PC-3 (cell line): ENCODE results near the gene CELF2. TPM values are rescaled to one million over a fixed set of nuclear protein-coding genes. Genes with fewer than 3 reads are reported as not detected.

Experiments used
- ATAC-seq: fragments of 200-7000 bp; cut with Tn5 transposase; 2 replicates; pipeline ENCODE4 v1.9.1; 2020; ENCODE audit warnings: mild to moderate bottlenecking, moderate library complexity
- BruUV-seq: library from RNA; stranded (reverse); fragments of 400-500 nt; replicated peaks from 2 replicates; lab custom pipeline; 2021; lab: Mats Ljungman, UMichigan
- CTCF ChIA-PET: fragments of 300-600 bp; sonication (Branson Sonifier 250); formaldehyde crosslinking; loops from one replicate; lab custom pipeline; 2022; ENCODE audit warnings: antibody characterized with exemption; lab: Charles Lee
- POLR2A ChIA-PET: fragments of 300-600 bp; sonication (Branson Sonifier 250); formaldehyde crosslinking; loops from one replicate; lab custom pipeline; 2022; ENCODE audit warnings: antibody characterized with exemption; ENCODE audit not compliant: unreplicated experiment; lab: Charles Lee
- DNase-seq: peaks from one replicate; pipeline ENCODE4 v3.0.0-alpha.2; 2015
- H2AFZ ChIP-seq: fragments of 300-600 bp; sonication (generic); 2 replicates; pipeline ENCODE4 v1.6.0; 2016; ENCODE audit warnings: antibody characterized with exemption, low read length
- H3F3A ChIP-seq: fragments of 300-600 bp; sonication (generic); one replicate; pipeline ENCODE4 v1.6.0; 2017; ENCODE audit warnings: antibody characterized with exemption, low read length, control low read depth, mild to moderate bottlenecking; ENCODE audit not compliant: unreplicated experiment
- H3K27ac ChIP-seq: fragments of 300-600 bp; sonication (generic); 2 replicates; pipeline ENCODE4 v1.5.1; 2016; ENCODE audit warnings: mild to moderate bottlenecking, low read length
- H3K27me3 ChIP-seq: fragments of 300-600 bp; sonication (generic); 2 replicates; pipeline ENCODE4 v1.6.1; 2016; ENCODE audit warnings: low read length, mixed read lengths
- H3K36me3 ChIP-seq: fragments of 300-600 bp; sonication (generic); 2 replicates; pipeline ENCODE4 v1.6.1; 2016; ENCODE audit warnings: low read depth, mixed run types, low read length, mixed read lengths
- H3K4me1 ChIP-seq: fragments of 300-600 bp; sonication (generic); 2 replicates; pipeline ENCODE4 v1.5.1; 2016; ENCODE audit warnings: low read length; ENCODE audit not compliant: insufficient read depth
- H3K4me2 ChIP-seq: fragments of 300-600 bp; sonication (generic); 2 replicates; pipeline ENCODE4 v1.6.0; 2016; ENCODE audit warnings: low read length
- H3K4me3 ChIP-seq: fragments of 300-600 bp; sonication (generic); 2 replicates; pipeline ENCODE4 v1.5.1; 2016; ENCODE audit warnings: mild to moderate bottlenecking, low read length, mixed read lengths
- H3K79me2 ChIP-seq: fragments of 300-600 bp; sonication (generic); 2 replicates; pipeline ENCODE4 v1.6.1; 2017; ENCODE audit warnings: low read length, mixed read lengths
- H3K9ac ChIP-seq: fragments of 300-600 bp; sonication (generic); 2 replicates; pipeline ENCODE4 v1.6.0; 2016; ENCODE audit warnings: mild to moderate bottlenecking, low read length
- H3K9me2 ChIP-seq: fragments of 300-600 bp; sonication (generic); replicated peaks from 2 replicates; pipeline ENCODE4 v1.6.1; 2016; ENCODE audit warnings: mixed run types, low read length, mixed read lengths
- H3K9me3 ChIP-seq: fragments of 300-600 bp; sonication (generic); 2 replicates; pipeline ENCODE4 v1.6.1; 2016; ENCODE audit warnings: low read length, mixed read lengths
- H4K20me1 ChIP-seq: fragments of 300-600 bp; sonication (generic); 2 replicates; pipeline ENCODE4 v1.6.1; 2016; ENCODE audit warnings: low read length, mixed read lengths
- CTCF ChIP-seq: fragments of 300-600 bp; sonication (generic); conservative IDR thresholded peaks from 2 replicates; pipeline ENCODE4 v1.5.1; 2017; ENCODE audit warnings: antibody characterized with exemption, low read depth, mild to moderate bottlenecking, low read length
- EZH2 ChIP-seq: fragments of 300-600 bp; sonication (generic); IDR thresholded peaks from one replicate; pipeline ENCODE4 v1.6.1; 2017; ENCODE audit warnings: antibody characterized with exemption, mild to moderate bottlenecking, low read length; ENCODE audit not compliant: unreplicated experiment
- EZH2phosphoT487 ChIP-seq: fragments of 300-600 bp; sonication (generic); IDR thresholded peaks from 2 replicates; pipeline ENCODE4 v1.6.1; 2018; ENCODE audit warnings: mild to moderate bottlenecking, antibody characterized with exemption, low read length, borderline replicate concordance
- intact Hi-C: fragments of 100-400 bp; cut with micrococcal nuclease; formaldehyde crosslinking; loops from 2 replicates; pipeline ENCODE4 v1.9.0; 2023
- total RNA-seq: library from RNA; depleted of rRNA; stranded (reverse); fragments of >200 nt; gene quantifications from 2 replicates; pipeline ENCODE4 v1.2.3, GENCODE V29; 2014

The CELF2 gene
- total RNA-seq, 1 experiment from 2014 or later = not detected

- H3K79me2 ChIP-seq = no peaks in the 10 kb centered on the region
- no peaks in the 10 kb centered on the region for H3K4me1 ChIP-seq
- H2AFZ ChIP-seq = no peak overlapping the region
- H3K4me3 ChIP-seq = no peak overlapping the region
- no peak overlapping the region for H3K4me2 ChIP-seq
- no peak overlapping the region for H3K9ac ChIP-seq
- H3K27me3 ChIP-seq = peaks cover 84% of the 10 kb centered on the region
- intact Hi-C loops = no loop called here
- no peaks in the 10 kb centered on the region for H3K9me2 ChIP-seq
- H3K27ac ChIP-seq = no peak overlapping the region
- POLR2A ChIA-PET = no interaction called here
- H4K20me1 ChIP-seq = no peaks in the 10 kb centered on the region
- no peaks in the 10 kb centered on the region for H3K36me3 ChIP-seq
- H3F3A ChIP-seq = no peaks in the 10 kb centered on the region
- no peak for DNase-seq
- no TSS peak for BruUV-seq
- ATAC-seq = no peak
- no peak for TF ChIP-seq CTCF
- TF ChIP-seq EZH2 = no peak
- TF ChIP-seq EZH2phosphoT487 = no peak
- no peaks in the 10 kb centered on the region for H3K9me3 ChIP-seq
- CTCF ChIA-PET = no interaction called here
These were observed 235.2 kb downstream of the CELF2 start for GRCh38 chr10:11252887-11253286.

GRCh38 chr10:11253385-11254002 is 235.8 kb downstream of the CELF2 start:
- no peak for ATAC-seq

More at GRCh38 chr10:11253385-11254002, 235.8 kb downstream of the CELF2 start:
- Histone ChIP-seq H2AFZ (no peak overlapping the region), H3K4me1 (no peaks in the 10 kb centered on the region), H3K4me3 (no peak overlapping the region), H3K27me3 (peaks cover 90% of the 10 kb centered on the region), H4K20me1 (no peaks in the 10 kb centered on the region), H3K9ac (no peak overlapping the region), H3K4me2 (no peak overlapping the region), H3K36me3 (no peaks in the 10 kb centered on the region), H3K79me2 (no peaks in the 10 kb centered on the region), H3K9me2 (no peaks in the 10 kb centered on the region), H3K9me3 (no peaks in the 10 kb centered on the region), H3K27ac (no peak overlapping the region), H3F3A (no peaks in the 10 kb centered on the region)
- intact Hi-C loops = no loop called here
- CTCF ChIA-PET = no interaction called here
- no peak for DNase-seq
- TF ChIP-seq EZH2phosphoT487 (no peak), EZH2 (no peak), CTCF (no peak)
- no TSS peak for BruUV-seq
- POLR2A ChIA-PET = no interaction called here
